ENCODE data around the gene TNFRSF19. TPM values are rescaled to one million over a fixed set of nuclear protein-coding genes. Genes with fewer than 3 reads are reported as not detected.

The TNFRSF19 gene
- total and polyA plus RNA-seq, 2 of the 13 experiments (the other 11 are each of a cell fraction or from before 2014, with no cell fraction given), result 75.3 to 77.7 TPM

DNA sequence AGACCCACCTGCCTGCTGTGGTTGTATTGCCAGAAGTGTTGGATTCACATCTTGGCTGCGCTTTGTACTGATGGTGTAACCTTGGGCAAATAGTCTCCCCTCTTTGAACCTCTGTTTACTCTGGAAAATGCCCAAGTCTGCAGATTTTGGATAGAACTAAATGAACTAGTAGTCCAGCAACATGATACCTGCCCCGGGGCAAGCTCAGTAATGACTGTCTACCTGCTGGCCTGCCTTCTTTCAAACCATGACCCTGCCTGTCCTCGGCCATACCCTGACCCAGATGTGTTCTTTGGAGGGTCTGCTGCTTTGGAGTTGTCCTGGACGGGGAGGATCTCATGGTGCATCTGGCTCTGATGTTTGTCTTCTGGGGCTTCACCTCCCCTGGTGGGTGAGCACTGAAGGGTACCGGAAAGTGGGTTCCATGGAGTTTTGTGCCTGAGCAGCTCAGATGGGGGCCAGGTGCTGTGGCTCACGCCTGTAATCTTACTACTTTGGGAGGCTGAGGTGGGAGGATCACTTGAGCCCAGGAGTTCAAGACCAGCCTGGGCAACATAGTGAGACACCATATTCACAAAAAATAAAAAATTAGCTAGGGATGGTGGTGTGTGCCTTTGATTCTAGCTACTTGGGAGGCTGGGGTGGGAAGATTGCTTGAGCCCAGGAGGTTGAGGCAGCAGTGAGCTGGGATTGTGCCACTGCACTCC, 59.5 kb downstream of the TNFRSF19 start (continued):
- TF ChIP-seq, protein P1, sequence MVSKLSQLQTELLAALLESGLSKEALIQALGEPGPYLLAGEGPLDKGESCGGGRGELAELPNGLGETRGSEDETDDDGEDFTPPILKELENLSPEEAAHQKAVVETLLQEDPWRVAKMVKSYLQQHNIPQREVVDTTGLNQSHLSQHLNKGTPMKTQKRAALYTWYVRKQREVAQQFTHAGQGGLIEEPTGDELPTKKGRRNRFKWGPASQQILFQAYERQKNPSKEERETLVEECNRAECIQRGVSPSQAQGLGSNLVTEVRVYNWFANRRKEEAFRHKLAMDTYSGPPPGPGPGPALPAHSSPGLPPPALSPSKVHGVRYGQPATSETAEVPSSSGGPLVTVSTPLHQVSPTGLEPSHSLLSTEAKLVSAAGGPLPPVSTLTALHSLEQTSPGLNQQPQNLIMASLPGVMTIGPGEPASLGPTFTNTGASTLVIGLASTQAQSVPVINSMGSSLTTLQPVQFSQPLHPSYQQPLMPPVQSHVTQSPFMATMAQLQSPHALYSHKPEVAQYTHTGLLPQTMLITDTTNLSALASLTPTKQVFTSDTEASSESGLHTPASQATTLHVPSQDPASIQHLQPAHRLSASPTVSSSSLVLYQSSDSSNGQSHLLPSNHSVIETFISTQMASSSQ (IDR thresholded peaks at IDR 0.05; ENCODE audit: low read depth), result peak; percentile 77
- TF ChIP-seq, protein P1 (CRISPR knock-in tag; IDR thresholded peaks at IDR 0.05; ENCODE audit: borderline replicate concordance), result peak; percentile 90
- no peak for TF ChIP-seq JUNB (CRISPR knock-in tag; IDR thresholded peaks at IDR 0.05; ENCODE audit: borderline replicate concordance)
- no peak for TF ChIP-seq ZNF850 (CRISPR knock-in tag; conservative IDR thresholded peaks at IDR 0.05)
- TF ChIP-seq ZNF180 (CRISPR knock-in tag; IDR thresholded peaks at IDR 0.05; ENCODE audit: borderline replicate concordance, low read depth), result no peak
- TF ChIP-seq AGO1 (IDR thresholded peaks at IDR 0.05; ENCODE audit: low read depth, low read length, poor library complexity, severe bottlenecking), result no peak
- no peak for TF ChIP-seq ZNF205 (CRISPR knock-in tag; IDR thresholded peaks at IDR 0.05)
- TF ChIP-seq ZBTB20 (CRISPR knock-in tag; IDR thresholded peaks at IDR 0.05; ENCODE audit: borderline replicate concordance, low read depth), result no peak
- TF ChIP-seq ZNF780A (CRISPR knock-in tag; IDR thresholded peaks at IDR 0.05), result no peak
- no peak for TF ChIP-seq ZFP36L1 (CRISPR knock-in tag; IDR thresholded peaks at IDR 0.05)
- TF ChIP-seq ZMYM3 (CRISPR knock-in tag; IDR thresholded peaks at IDR 0.05), result peak; percentile 64
- no peak for TF ChIP-seq ZC3H4 (CRISPR knock-in tag; IDR thresholded peaks at IDR 0.05; ENCODE audit: borderline replicate concordance)
- TF ChIP-seq IRX3 (CRISPR knock-in tag; IDR thresholded peaks at IDR 0.05; ENCODE audit: borderline replicate concordance, low read depth), result no peak
- no peak for TF ChIP-seq HNRNPUL1 (IDR thresholded peaks at IDR 0.05; ENCODE audit: low read depth, low read length)
- peak; percentile 66; the same call in 1 of the 2 replicates for TF ChIP-seq ZNF12 (CRISPR knock-in tag; IDR thresholded peaks at IDR 0.05)
- TF ChIP-seq ZNF781 (CRISPR knock-in tag; IDR thresholded peaks at IDR 0.05; ENCODE audit: borderline replicate concordance, not compliant biosample characterization), result no peak
- no peak for TF ChIP-seq NFYB (CRISPR knock-in tag; IDR thresholded peaks at IDR 0.05)
- TF ChIP-seq, protein P2, sequence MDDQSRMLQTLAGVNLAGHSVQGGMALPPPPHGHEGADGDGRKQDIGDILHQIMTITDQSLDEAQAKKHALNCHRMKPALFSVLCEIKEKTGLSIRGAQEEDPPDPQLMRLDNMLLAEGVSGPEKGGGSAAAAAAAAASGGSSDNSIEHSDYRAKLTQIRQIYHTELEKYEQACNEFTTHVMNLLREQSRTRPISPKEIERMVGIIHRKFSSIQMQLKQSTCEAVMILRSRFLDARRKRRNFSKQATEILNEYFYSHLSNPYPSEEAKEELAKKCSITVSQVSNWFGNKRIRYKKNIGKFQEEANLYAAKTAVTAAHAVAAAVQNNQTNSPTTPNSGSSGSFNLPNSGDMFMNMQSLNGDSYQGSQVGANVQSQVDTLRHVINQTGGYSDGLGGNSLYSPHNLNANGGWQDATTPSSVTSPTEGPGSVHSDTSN (CRISPR knock-in tag; IDR thresholded peaks at IDR 0.05; ENCODE audit: borderline replicate concordance), result no peak
- TF ChIP-seq, protein P3, sequence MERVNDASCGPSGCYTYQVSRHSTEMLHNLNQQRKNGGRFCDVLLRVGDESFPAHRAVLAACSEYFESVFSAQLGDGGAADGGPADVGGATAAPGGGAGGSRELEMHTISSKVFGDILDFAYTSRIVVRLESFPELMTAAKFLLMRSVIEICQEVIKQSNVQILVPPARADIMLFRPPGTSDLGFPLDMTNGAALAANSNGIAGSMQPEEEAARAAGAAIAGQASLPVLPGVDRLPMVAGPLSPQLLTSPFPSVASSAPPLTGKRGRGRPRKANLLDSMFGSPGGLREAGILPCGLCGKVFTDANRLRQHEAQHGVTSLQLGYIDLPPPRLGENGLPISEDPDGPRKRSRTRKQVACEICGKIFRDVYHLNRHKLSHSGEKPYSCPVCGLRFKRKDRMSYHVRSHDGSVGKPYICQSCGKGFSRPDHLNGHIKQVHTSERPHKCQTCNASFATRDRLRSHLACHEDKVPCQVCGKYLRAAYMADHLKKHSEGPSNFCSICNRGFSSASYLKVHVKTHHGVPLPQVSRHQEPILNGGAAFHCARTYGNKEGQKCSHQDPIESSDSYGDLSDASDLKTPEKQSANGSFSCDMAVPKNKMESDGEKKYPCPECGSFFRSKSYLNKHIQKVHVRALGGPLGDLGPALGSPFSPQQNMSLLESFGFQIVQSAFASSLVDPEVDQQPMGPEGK (CRISPR knock-in tag; IDR thresholded peaks at IDR 0.05), result peak; percentile 76
- TF ChIP-seq, protein P4, sequence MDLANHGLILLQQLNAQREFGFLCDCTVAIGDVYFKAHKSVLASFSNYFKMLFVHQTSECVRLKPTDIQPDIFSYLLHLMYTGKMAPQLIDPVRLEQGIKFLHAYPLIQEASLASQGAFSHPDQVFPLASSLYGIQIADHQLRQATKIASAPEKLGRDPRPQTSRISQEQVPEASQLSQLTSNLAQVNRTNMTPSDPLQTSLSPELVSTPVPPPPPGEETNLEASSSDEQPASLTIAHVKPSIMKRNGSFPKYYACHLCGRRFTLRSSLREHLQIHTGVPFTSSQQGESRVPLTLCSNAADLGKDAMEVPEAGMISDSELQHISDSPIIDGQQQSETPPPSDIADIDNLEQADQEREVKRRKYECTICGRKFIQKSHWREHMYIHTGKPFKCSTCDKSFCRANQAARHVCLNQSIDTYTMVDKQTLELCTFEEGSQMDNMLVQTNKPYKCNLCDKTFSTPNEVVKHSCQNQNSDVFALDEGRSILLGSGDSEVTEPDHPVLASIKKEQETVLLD (CRISPR knock-in tag; IDR thresholded peaks at IDR 0.05; ENCODE audit: low read depth), result no peak
